DOHH2 (cell line): ENCODE data around the gene KCTD13.
"Not testable (repeated sequence)": the region's sequence is repeated elsewhere in the genome, so short reads cannot be mapped to it uniquely, and the experiment has no call there.

Source experiments
- H3F3A ChIP-seq: fragments of 200-600 bp; sonication (generic), shearing (Covaris generic); 2 replicates; pipeline ENCODE4 v1.6.0; 2016; ENCODE audit warnings: antibody characterized with exemption, mild to moderate bottlenecking; ENCODE audit not compliant: control insufficient read depth, insufficient read depth
- H3K27ac ChIP-seq: fragments of 200-600 bp; sonication (generic); 2 replicates; pipeline ENCODE4 v1.5.1; 2014; ENCODE audit warnings: low read depth, mild to moderate bottlenecking, low read length, moderate library complexity
- H3K27me3 ChIP-seq: fragments of 200-600 bp; sonication (generic); 2 replicates; pipeline ENCODE4 v1.6.1; 2014; ENCODE audit warnings: mild to moderate bottlenecking, low read length, mixed read lengths; ENCODE audit not compliant: control insufficient read depth
- H3K36me3 ChIP-seq: fragments of 200-600 bp; sonication (generic); 2 replicates; pipeline ENCODE4 v1.6.1; 2014; ENCODE audit warnings: mild to moderate bottlenecking, low read length, moderate library complexity, mixed read lengths; ENCODE audit not compliant: control insufficient read depth
- H3K4me1 ChIP-seq: fragments of 200-600 bp; sonication (generic); 2 replicates; pipeline ENCODE4 v1.6.1; 2014; ENCODE audit warnings: mild to moderate bottlenecking, low read length, mixed read lengths; ENCODE audit not compliant: control insufficient read depth
- H3K4me2 ChIP-seq: fragments of 200-600 bp; sonication (generic); 2 replicates; pipeline ENCODE4 v1.6.0; 2014; ENCODE audit warnings: mild to moderate bottlenecking, low read length, moderate library complexity
- H3K4me3 ChIP-seq: fragments of 200-600 bp; sonication (generic); 2 replicates; pipeline ENCODE4 v1.5.1; 2014; ENCODE audit warnings: mild to moderate bottlenecking, low read length, mixed read lengths
- H3K79me2 ChIP-seq: fragments of 200-600 bp; sonication (generic); 2 replicates; pipeline ENCODE4 v1.6.1; 2014; ENCODE audit warnings: mild to moderate bottlenecking, low read length, mixed read lengths; ENCODE audit not compliant: control insufficient read depth
- H3K9me2 ChIP-seq: fragments of 200-600 bp; sonication (generic); replicated peaks from 2 replicates; pipeline ENCODE4 v1.6.1; 2014; ENCODE audit warnings: mild to moderate bottlenecking, low read length, mixed read lengths; ENCODE audit not compliant: control insufficient read depth
- H3K9me3 ChIP-seq: fragments of 200-600 bp; sonication (generic); 2 replicates; pipeline ENCODE4 v1.6.1; 2014; ENCODE audit warnings: antibody characterized with exemption, low read length, mixed read lengths; ENCODE audit not compliant: control insufficient read depth, insufficient read depth
- H4K20me1 ChIP-seq: fragments of 200-600 bp; sonication (generic); 2 replicates; pipeline ENCODE4 v1.6.0; 2014; ENCODE audit warnings: low read depth, mild to moderate bottlenecking, antibody characterized with exemption, low read length, moderate library complexity; ENCODE audit not compliant: control insufficient read depth, insufficient read depth
- EZH2phosphoT487 ChIP-seq: fragments of 200-600 bp; sonication (generic); IDR thresholded peaks from 2 replicates; pipeline ENCODE4 v1.6.1; 2017; ENCODE audit warnings: borderline replicate concordance, mild to moderate bottlenecking, antibody characterized with exemption, low read length, moderate library complexity, mixed read lengths
- TF ChIP-seq, protein P1 (sequence below): fragments of 200-600 bp; sonication (generic); IDR thresholded peaks from one replicate; pipeline ENCODE4 v1.5.1; 2014; ENCODE audit warnings: antibody characterized with exemption, mild to moderate bottlenecking, low read depth, low read length; ENCODE audit not compliant: poor library complexity, severe bottlenecking

KCTD13 gene

DNA sequence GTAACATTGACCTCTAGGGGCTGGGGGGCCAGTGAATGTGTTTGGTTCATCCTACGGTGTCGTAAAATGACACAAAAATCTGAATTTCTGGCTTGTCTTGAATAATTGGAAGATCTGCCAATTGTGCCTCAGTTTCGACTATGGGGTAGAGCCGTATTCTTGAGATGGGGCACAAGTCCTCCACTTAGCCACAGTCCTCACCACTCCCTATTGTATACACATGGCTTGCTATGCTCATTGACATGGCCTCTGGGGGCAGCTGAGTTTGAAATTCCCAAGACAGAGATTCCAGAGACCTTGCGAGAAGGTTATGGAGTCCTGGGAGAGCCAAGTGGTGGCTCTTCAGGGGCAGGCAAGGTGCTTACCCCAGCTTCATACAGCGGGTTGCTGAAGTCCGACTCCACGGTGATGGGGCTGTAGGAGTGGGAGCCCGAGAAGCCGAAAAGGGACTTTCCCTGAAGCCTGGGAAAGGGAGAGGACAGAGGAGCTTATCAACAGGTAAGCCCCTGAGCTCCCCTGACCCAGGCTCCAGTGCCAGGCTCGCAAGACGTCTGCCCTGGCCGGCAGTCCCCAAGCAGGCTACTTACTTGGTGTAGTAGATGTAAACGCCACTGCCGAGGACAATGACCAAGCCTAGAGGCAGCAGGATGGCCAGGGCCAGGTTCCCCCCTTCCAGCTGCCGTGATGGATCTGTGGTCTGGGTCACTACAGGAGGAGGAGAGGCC is 54.0 kb downstream of the KCTD13 start:
- Histone ChIP-seq H3K4me1 (peaks cover under 1% of the 10 kb centered on the region; the same call in 1 of the 2 replicates), H3K27ac (no peak overlapping the region), H3K4me3 (no peak overlapping the region), H3K27me3 (peaks cover 5% of the 10 kb centered on the region; the same call in 1 of the 2 replicates), H3F3A (no peaks in the 10 kb centered on the region), H4K20me1 (no peaks in the 10 kb centered on the region), H3K9me3 (no peaks in the 10 kb centered on the region), H3K36me3 (no peaks in the 10 kb centered on the region), H3K9me2 (no peaks in the 10 kb centered on the region), H3K79me2 (no peaks in the 10 kb centered on the region), H3K4me2 (no peak overlapping the region)
- TF ChIP-seq EZH2phosphoT487, result no peak
- TF ChIP-seq, protein P1, sequence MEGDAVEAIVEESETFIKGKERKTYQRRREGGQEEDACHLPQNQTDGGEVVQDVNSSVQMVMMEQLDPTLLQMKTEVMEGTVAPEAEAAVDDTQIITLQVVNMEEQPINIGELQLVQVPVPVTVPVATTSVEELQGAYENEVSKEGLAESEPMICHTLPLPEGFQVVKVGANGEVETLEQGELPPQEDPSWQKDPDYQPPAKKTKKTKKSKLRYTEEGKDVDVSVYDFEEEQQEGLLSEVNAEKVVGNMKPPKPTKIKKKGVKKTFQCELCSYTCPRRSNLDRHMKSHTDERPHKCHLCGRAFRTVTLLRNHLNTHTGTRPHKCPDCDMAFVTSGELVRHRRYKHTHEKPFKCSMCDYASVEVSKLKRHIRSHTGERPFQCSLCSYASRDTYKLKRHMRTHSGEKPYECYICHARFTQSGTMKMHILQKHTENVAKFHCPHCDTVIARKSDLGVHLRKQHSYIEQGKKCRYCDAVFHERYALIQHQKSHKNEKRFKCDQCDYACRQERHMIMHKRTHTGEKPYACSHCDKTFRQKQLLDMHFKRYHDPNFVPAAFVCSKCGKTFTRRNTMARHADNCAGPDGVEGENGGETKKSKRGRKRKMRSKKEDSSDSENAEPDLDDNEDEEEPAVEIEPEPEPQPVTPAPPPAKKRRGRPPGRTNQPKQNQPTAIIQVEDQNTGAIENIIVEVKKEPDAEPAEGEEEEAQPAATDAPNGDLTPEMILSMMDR, result no peak

DNA sequence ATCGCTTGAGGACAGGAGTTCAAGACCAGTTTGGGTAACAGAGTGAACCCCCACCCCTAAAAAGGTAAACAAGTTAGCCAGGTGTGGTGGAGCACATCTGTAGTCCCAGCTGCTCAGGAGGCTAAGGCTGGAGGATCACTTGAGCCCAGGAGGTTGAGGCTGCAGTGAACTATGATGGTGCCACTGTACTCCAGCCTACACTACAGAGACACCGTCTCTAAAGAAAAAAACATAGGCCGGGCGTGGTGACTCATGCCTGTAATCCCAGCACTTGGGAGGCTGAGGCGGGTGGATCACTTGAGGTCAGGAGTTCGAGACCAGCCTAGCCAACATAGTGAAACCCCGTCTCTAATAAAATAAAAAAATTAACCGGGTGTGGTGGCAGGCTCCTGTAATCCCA is 57.0 kb downstream of the KCTD13 start:
- not testable (repeated sequence) for H3K27ac ChIP-seq, H3K36me3 ChIP-seq, H3K9me3 ChIP-seq, H3K79me2 ChIP-seq, H3K4me3 ChIP-seq, H3K4me1 ChIP-seq, H3K4me2 ChIP-seq, H3K9me2 ChIP-seq, H4K20me1 ChIP-seq, H3F3A ChIP-seq, H3K27me3 ChIP-seq

DNA sequence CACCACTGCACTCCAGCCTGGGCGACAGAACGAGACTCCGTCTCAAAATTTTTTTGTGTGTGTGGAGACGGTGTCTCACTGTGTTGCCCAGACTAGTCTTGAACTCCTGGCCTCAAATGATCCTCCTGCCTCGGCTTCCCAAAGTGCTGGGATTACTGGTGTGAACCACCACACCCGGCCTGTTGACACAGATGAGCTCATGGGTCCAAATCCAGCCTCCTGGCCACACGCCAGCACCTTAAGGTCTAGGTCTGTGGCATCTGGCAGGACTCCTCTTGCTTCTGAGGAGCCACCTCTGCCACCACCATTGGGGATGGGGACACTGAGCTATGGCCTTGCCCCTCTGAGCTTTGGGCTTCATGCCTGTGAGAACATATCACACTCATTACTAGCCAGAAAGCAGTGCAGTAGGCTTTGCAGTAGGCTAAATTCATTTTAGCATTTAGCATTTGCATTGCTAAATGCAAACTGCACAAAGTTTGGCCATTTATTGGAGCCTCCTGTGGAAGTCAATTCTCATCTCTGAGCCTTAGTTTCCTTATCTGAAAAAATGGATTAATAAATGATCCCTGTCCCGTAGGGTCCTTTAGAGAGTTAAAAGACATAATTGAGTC is 57.5 kb downstream of the KCTD13 start:
- Histone ChIP-seq H3K9me2 (no peaks in the 10 kb centered on the region), H3K36me3 (no peaks in the 10 kb centered on the region), H3K27ac (no peak overlapping the region), H3K4me2 (no peak overlapping the region), H3K9me3 (no peaks in the 10 kb centered on the region), H3K79me2 (no peaks in the 10 kb centered on the region), H3K4me3 (no peak overlapping the region), H3K4me1 (peaks cover 4% of the 10 kb centered on the region), H4K20me1 (no peaks in the 10 kb centered on the region), H3K27me3 (peaks cover 5% of the 10 kb centered on the region; the same call in 1 of the 2 replicates), H3F3A (no peaks in the 10 kb centered on the region)
- TF ChIP-seq, protein P1, result no peak
- no peak for TF ChIP-seq EZH2phosphoT487

DNA sequence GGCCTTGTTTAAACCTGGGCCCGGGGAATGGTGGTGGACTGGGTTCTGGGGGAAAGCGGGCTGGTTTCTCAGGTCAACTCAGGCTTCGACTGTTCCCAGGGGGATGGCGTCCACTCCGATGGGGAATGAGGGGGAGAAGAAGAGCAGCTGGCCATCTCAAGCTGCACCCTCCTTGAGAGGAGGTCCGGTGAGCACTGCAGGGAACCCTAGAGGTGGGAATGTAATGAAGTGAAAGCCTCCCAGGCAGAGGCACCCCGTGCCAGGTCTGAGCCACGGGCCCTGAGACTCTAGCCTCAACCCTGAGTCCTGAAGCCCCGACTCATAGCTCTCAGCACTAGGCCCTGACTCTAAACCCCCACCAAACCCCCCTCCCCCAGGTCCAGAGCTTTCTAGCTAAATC is 61.8 kb downstream of the KCTD13 start:
- Histone ChIP-seq H3K4me2 (no peak overlapping the region), H3K27me3 (peaks cover 5% of the 10 kb centered on the region; the same call in 1 of the 2 replicates), H3F3A (no peaks in the 10 kb centered on the region), H3K4me3 (no peak overlapping the region), H3K4me1 (peaks cover 9% of the 10 kb centered on the region), H3K79me2 (peaks cover 21% of the 10 kb centered on the region), H3K9me2 (no peaks in the 10 kb centered on the region), H4K20me1 (no peaks in the 10 kb centered on the region), H3K36me3 (peaks cover 16% of the 10 kb centered on the region), H3K27ac (no peak overlapping the region), H3K9me3 (no peaks in the 10 kb centered on the region)
- TF ChIP-seq EZH2phosphoT487, result no peak
- TF ChIP-seq, protein P1, result no peak
